ENCODE results near the gene RAMP3. TPM values are rescaled to one million over a fixed set of nuclear protein-coding genes. Genes with fewer than 3 reads are reported as not detected.

The RAMP3 gene
- total RNA-seq, 2 donors from 2014 or later: 35.8 to 43.5 TPM

DNA sequence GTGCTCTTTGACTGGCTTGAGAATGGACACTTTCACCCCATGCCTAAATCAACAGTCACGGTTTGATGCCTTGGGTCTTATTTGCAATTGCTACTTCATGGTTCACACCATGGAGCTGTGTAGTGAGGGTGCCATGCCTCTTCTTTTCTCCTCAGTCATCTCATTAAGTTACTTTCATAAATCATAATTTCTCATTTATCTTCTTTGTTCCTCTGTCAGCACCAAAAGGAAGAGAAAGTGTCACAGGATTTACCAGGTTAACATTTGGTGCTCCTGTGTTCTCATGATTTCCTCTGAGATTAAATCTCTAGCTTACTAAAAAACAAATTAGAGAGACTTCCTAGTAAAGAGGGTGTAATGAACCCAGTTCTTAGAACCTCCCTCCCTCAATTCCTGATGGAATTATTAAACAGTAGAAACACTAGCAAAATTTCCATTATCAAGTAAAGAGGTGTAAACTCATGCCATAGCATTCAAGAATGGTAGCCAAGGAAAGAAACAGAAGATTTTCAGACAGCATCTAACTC, 75.7 kb downstream of the RAMP3 start:
- no peak overlapping the region for H3K27ac ChIP-seq
- 79% methylated on average over 1 of the region's 1 CpG for WGBS
- no peaks in the 10 kb centered on the region for H3K9me3 ChIP-seq
- H3K4me3 ChIP-seq: no peak overlapping the region
- intact Hi-C loops (cut with DNase I): no loop called here
- no peaks in the 10 kb centered on the region for H3K36me3 ChIP-seq
- TF ChIP-seq POLR2A (IDR thresholded peaks at IDR 0.05) (no peak), POLR2AphosphoS5 (IDR thresholded peaks at IDR 0.05) (no peak)
- TF ChIP-seq, protein P1, sequence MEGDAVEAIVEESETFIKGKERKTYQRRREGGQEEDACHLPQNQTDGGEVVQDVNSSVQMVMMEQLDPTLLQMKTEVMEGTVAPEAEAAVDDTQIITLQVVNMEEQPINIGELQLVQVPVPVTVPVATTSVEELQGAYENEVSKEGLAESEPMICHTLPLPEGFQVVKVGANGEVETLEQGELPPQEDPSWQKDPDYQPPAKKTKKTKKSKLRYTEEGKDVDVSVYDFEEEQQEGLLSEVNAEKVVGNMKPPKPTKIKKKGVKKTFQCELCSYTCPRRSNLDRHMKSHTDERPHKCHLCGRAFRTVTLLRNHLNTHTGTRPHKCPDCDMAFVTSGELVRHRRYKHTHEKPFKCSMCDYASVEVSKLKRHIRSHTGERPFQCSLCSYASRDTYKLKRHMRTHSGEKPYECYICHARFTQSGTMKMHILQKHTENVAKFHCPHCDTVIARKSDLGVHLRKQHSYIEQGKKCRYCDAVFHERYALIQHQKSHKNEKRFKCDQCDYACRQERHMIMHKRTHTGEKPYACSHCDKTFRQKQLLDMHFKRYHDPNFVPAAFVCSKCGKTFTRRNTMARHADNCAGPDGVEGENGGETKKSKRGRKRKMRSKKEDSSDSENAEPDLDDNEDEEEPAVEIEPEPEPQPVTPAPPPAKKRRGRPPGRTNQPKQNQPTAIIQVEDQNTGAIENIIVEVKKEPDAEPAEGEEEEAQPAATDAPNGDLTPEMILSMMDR (IDR thresholded peaks at IDR 0.05): no peak
- no peaks in the 10 kb centered on the region for H3K4me1 ChIP-seq (replicated peaks)
- H3K27me3 ChIP-seq (replicated peaks; ENCODE audit: insufficient read depth): peaks cover 8% of the 10 kb centered on the region
- DNase-seq (ENCODE audit: low spot score): no peak

Other genes starting within 250 kb of the RAMP3 start
- 1 to 10 TPM; 1.9 to 2.7 TPM for gene MYO1G, start 178.8 kb upstream of the RAMP3 start, total RNA-seq
- gene CCM2, start 157.6 kb upstream of the RAMP3 start, total RNA-seq: 10 to 100 TPM; 30.0 to 83.6 TPM
- 10 to 100 TPM in 1 of 2 donors, 1 to 10 TPM in 1; 3.5 to 10.3 TPM for gene NACAD, start 68.8 kb upstream of the RAMP3 start, total RNA-seq
- gene TBRG4, start 46.1 kb upstream of the RAMP3 start, total RNA-seq: 10 to 100 TPM; 46.4 to 76.3 TPM

Measured in prostate gland (tissue), 2 donors.